22Rv1 (cell line): ENCODE results near the gene TALDO1.

Source experiments
- ZFX ChIP-seq: fragments of 450-650 bp; IDR thresholded peaks from 2 replicates; pipeline ENCODE4 v1.6.1; 2017; ENCODE audit warnings: antibody characterized with exemption, borderline replicate concordance
- TF ChIP-seq, protein P1 (sequence below): fragments of 450-650 bp; IDR thresholded peaks from 2 replicates; pipeline ENCODE4 v1.5.1; 2017; ENCODE audit warnings: mild to moderate bottlenecking

DNA sequence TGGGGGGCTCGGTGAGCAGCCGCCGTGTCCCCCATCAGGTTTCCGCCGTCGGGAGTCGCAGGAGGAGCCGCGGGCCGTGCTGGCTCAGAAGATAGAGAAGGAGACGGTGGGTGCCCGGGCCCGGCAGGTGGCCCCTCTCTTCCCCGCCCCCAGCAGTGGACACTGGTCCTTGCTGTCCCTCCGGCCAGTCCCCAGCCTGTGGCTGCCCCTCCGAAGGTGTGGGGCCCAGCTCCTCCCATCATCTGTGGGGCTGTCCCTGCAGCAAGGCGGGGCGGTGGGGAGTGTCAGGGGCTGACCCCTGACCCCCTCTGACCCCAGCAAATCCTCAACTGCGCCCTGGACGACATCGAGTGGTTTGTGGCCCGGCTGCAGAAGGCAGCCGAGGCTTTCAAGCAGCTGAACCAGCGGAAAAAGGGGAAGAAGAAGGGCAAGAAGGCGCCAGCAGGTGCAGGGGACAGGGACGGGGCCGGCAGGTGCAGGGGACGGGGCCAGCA lies 26.0 kb upstream of the TALDO1 start:
- TF ChIP-seq, protein P1, sequence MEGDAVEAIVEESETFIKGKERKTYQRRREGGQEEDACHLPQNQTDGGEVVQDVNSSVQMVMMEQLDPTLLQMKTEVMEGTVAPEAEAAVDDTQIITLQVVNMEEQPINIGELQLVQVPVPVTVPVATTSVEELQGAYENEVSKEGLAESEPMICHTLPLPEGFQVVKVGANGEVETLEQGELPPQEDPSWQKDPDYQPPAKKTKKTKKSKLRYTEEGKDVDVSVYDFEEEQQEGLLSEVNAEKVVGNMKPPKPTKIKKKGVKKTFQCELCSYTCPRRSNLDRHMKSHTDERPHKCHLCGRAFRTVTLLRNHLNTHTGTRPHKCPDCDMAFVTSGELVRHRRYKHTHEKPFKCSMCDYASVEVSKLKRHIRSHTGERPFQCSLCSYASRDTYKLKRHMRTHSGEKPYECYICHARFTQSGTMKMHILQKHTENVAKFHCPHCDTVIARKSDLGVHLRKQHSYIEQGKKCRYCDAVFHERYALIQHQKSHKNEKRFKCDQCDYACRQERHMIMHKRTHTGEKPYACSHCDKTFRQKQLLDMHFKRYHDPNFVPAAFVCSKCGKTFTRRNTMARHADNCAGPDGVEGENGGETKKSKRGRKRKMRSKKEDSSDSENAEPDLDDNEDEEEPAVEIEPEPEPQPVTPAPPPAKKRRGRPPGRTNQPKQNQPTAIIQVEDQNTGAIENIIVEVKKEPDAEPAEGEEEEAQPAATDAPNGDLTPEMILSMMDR = no peak
- no peak for TF ChIP-seq ZFX
